Mucosa of rectum (tissue), 2 donors: Measurements from ENCODE around the gene FGF14.
"Not testable (repeated sequence)": the region's sequence is repeated elsewhere in the genome, so short reads cannot be mapped to it uniquely, and the experiment has no call there.

Experiments used
- H3K27ac ChIP-seq, 2 donors: one replicate each; pipeline ENCODE4 v1.7.0; 2013; ENCODE audit warnings: inconsistent platforms in 2 of 2, low read depth in 2 of 2, low read length in 2 of 2
- H3K27me3 ChIP-seq, 2 donors: one replicate each; pipeline ENCODE4 v1.7.0; 2013; ENCODE audit warnings: low read length in 2 of 2; ENCODE audit not compliant: control insufficient read depth in 2 of 2, insufficient read depth in 2 of 2
- H3K36me3 ChIP-seq, 2 donors: one replicate each; pipeline ENCODE4 v1.7.0; 2013; ENCODE audit warnings: low read length in 2 of 2; ENCODE audit not compliant: control insufficient read depth in 2 of 2, insufficient read depth in 2 of 2
- H3K4me1 ChIP-seq, 2 donors: one replicate each; pipeline ENCODE4 v1.7.0; 2013; ENCODE audit warnings: low read length in 2 of 2, mild to moderate bottlenecking in 1 of 2; ENCODE audit not compliant: control insufficient read depth in 2 of 2, insufficient read depth in 2 of 2
- H3K4me3 ChIP-seq, 2 donors: one replicate each; pipeline ENCODE4 v1.7.0; 2013; ENCODE audit warnings: low read length in 2 of 2
- H3K9ac ChIP-seq, 2 donors: one replicate each; pipeline ENCODE4 v1.7.0; 2013; ENCODE audit warnings: low read length in 2 of 2, low read depth in 1 of 2, mild to moderate bottlenecking in 1 of 2
- H3K9me3 ChIP-seq, 2 donors: one replicate each; pipeline ENCODE4 v1.7.0; 2013; ENCODE audit warnings: low read length in 2 of 2; ENCODE audit not compliant: control insufficient read depth in 2 of 2
- donor health status: healthy.
- donor health status: Normal muscosa, but diverticular disease.

FGF14 gene

DNA sequence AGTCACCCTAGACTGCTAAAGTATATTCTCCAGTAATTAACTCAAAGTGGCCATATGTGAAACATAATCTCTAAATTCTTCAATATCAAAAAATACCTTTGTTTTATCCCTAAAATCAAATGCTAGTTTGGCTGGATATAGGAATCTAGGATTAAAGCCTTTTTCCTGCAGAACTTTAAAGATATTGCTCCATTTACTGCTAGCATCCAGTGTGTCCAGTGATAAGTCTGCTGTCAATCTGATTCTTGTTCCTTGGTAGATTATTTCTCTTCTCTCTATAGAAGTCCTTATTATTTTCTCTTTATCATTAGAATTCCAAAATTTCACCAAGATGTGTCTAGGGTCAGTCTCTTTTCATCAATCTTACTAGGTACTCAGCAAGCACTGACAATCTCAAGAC, 384.6 kb downstream of the FGF14 start:
- Histone ChIP-seq H3K9ac (no peak overlapping the region), H3K9me3 (peaks cover 0 to 5% of the 10 kb centered on the region in 2 donors), H3K27ac (no peak overlapping the region), H3K4me3 (no peak overlapping the region), H3K4me1 (no peaks in the 10 kb centered on the region), H3K27me3 (no peaks in the 10 kb centered on the region), H3K36me3 (no peaks in the 10 kb centered on the region)

DNA sequence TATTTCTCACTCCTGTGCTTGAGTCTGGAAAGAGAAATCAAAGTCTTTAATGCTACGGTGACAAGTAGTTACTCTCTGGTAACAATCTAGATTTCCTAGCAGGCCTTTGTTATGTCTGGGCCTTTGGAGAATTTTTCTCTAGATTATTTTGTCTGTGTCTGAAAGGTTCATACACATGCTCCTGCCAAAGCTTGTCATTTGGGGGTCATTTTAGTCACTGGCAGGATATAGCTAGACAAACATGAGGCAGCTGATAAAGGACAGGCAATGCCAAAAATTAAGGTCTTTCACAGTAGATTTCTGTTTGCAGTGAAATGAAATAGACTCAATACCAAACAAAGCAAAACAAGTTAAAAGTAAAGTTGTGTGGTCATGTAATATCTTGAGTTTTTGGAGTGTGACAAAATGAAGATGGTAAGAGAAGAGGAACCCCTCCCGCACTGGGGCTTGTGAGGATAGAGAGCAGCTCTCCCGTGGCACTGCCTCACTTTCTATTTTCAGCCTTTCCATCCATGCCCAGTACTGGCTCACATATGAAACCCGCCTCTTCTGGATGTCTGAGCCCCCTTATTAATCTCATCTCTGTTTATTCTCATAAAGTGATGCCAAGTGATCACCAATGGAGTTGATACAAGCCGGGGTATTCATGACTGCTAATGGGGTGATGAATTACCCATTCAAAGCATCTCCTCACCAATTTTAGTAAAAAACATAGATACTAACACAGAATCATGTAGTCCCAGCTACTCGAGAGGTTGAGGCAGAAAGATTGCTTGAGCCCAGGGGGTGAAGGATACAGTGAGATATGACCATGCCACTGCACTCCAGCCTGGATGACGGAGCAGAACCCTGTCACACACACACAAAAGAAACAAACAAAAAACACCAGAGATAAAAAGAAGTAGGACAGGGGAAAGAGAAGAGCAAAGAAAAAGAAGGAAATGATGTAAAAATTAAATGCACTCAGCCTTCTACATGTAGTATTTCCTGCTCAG, 389.3 kb downstream of the FGF14 start:
- Histone ChIP-seq H3K9ac (no peak overlapping the region), H3K4me3 (no peak overlapping the region), H3K36me3 (no peaks in the 10 kb centered on the region), H3K9me3 (peaks cover 0 to 5% of the 10 kb centered on the region in 2 donors), H3K27ac (no peak overlapping the region), H3K27me3 (no peaks in the 10 kb centered on the region), H3K4me1 (no peaks in the 10 kb centered on the region)

DNA sequence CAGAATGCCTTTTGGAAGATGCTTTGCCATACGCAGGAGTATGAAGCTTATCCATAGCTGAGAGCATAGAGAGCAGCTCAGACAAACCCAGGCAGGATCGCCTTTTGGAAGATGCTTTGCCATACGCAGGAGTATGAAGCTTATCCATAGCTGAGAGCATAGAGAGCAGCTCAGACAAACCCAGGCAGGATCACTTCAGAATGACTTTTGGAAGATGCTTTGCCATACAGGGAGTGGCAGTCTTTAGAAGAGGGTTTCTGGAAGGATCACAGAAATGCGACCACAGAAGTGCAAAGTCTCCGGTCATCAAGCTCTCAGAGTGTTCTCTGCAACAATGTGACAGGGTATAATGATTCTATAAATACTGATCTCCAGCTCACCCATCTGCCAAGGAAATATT, 390.4 kb downstream of the FGF14 start:
- H3K9ac ChIP-seq, H3K27ac ChIP-seq, H3K4me1 ChIP-seq, H3K4me3 ChIP-seq, H3K36me3 ChIP-seq, H3K9me3 ChIP-seq, H3K27me3 ChIP-seq: not testable (repeated sequence)

GRCh38 chr13:102003848-102004570, 397.8 kb downstream of the FGF14 start:
- Histone ChIP-seq H3K36me3 (no peaks in the 10 kb centered on the region), H3K27me3 (no peaks in the 10 kb centered on the region), H3K27ac (no peak overlapping the region), H3K4me1 (no peaks in the 10 kb centered on the region), H3K4me3 (no peak overlapping the region), H3K9me3 (no peaks in the 10 kb centered on the region), H3K9ac (no peak overlapping the region)

DNA sequence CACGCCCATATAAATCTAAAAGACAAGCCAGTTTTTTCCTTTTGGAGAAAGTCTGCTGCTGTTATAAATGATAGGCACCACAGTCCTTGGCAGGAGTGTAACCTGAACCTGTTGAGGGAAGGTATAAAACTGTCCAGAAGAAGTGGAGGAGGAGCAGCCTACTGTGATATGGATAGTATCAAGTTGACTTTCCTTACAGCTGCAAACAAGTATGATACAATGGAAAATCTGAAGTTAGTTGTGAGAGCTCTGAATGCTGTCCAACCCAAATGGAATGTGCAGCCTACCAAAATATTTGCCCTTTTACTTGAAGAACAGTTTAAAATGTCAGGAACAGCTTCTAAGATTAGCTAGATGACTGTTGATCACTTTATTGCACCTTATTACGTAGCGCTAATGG, 399.6 kb downstream of the FGF14 start:
- Histone ChIP-seq H3K4me3 (no peak overlapping the region), H3K27me3 (no peaks in the 10 kb centered on the region), H3K4me1 (no peaks in the 10 kb centered on the region), H3K27ac (no peak overlapping the region), H3K36me3 (no peaks in the 10 kb centered on the region), H3K9ac (no peak overlapping the region), H3K9me3 (no peaks in the 10 kb centered on the region)

GRCh38 chr13:102000764-102001163, 401.1 kb downstream of the FGF14 start:
- Histone ChIP-seq H3K27ac (no peak overlapping the region), H3K4me3 (no peak overlapping the region)

GRCh38 chr13:101998129-101998528, 403.7 kb downstream of the FGF14 start:
- Histone ChIP-seq H3K4me3 (no peak overlapping the region), H3K9me3 (no peaks in the 10 kb centered on the region), H3K27ac (no peak overlapping the region), H3K9ac (no peak overlapping the region), H3K27me3 (no peaks in the 10 kb centered on the region), H3K4me1 (no peaks in the 10 kb centered on the region), H3K36me3 (no peaks in the 10 kb centered on the region)

More at GRCh38 chr13:102000764-102001163, 401.1 kb downstream of the FGF14 start:
- Histone ChIP-seq H3K4me1 (no peaks in the 10 kb centered on the region), H3K9me3 (no peaks in the 10 kb centered on the region), H3K9ac (no peak overlapping the region), H3K27me3 (no peaks in the 10 kb centered on the region), H3K36me3 (no peaks in the 10 kb centered on the region)

- Histone ChIP-seq H3K9me3 (no peaks in the 10 kb centered on the region), H3K4me1 (no peaks in the 10 kb centered on the region), H3K27me3 (no peaks in the 10 kb centered on the region), H3K9ac (no peak overlapping the region), H3K27ac (no peak overlapping the region), H3K4me3 (no peak overlapping the region), H3K36me3 (no peaks in the 10 kb centered on the region)
Measured at GRCh38 chr13:101996954-101997353, 404.9 kb downstream of the FGF14 start.

- H3K27ac ChIP-seq, result no peak overlapping the region
Measured at GRCh38 chr13:101989798-101990350, 412.0 kb downstream of the FGF14 start.

GRCh38 chr13:101988140-101988539, 413.7 kb downstream of the FGF14 start:
- H3K27me3 ChIP-seq, result no peaks in the 10 kb centered on the region
- no peak overlapping the region for H3K4me3 ChIP-seq
- H3K9me3 ChIP-seq, result no peaks in the 10 kb centered on the region
- no peaks in the 10 kb centered on the region for H3K4me1 ChIP-seq
- H3K9ac ChIP-seq, result no peak overlapping the region
- H3K27ac ChIP-seq, result no peak overlapping the region
- H3K36me3 ChIP-seq, result no peaks in the 10 kb centered on the region

More at GRCh38 chr13:101989798-101990350, 412.0 kb downstream of the FGF14 start:
- Histone ChIP-seq H3K4me3 (no peak overlapping the region), H3K9ac (no peak overlapping the region), H3K9me3 (no peaks in the 10 kb centered on the region), H3K27me3 (no peaks in the 10 kb centered on the region), H3K4me1 (no peaks in the 10 kb centered on the region), H3K36me3 (no peaks in the 10 kb centered on the region)
